SK-N-SH (cell line): Measurements from ENCODE around the gene CNGA3. TPM values are rescaled to one million over a fixed set of nuclear protein-coding genes. Genes with fewer than 3 reads are reported as not detected.

Experiments used
- CTCF ChIA-PET: fragments of 300-600, 350-600 bp; formaldehyde crosslinking; extraction: SDS; loops from one replicate; lab custom pipeline; 2021; lab: Yijun Ruan, JAX
- POLR2A ChIA-PET: fragments of 350-600 bp; sonication (Branson Sonifier 250); formaldehyde crosslinking; extraction: SDS; loops from one replicate; lab custom pipeline; 2020; ENCODE audit warnings: antibody characterized with exemption, inconsistent platforms; lab: Yijun Ruan, JAX
- DNase-seq: peaks from one replicate; pipeline ENCODE4 v3.0.0; 2012
- H2AFZ ChIP-seq: fragments of 200-600 bp; sonication (generic); 2 replicates; pipeline ENCODE4 v1.8.1; 2016; ENCODE audit warnings: antibody characterized with exemption, mild to moderate bottlenecking, low read depth
- H3F3A ChIP-seq: fragments of 200-600 bp; sonication (generic); replicated peaks from 2 replicates; pipeline ENCODE3; 2016; ENCODE audit warnings: antibody characterized with exemption, mild to moderate bottlenecking; ENCODE audit not compliant: insufficient read depth
- H3K27ac ChIP-seq, 2 experiments: fragments of 200-500 bp in 1 of 2; fragments of 200-600 bp in 1 of 2; sonication (Bioruptor generic) in 1 of 2; sonication (generic), shearing (Covaris generic) in 1 of 2; 2 replicates each; pipeline versions ENCODE4 v1.5.1 to v1.6.1; 2014 to 2016; ENCODE audit warnings: low read depth in 2 of 2, inconsistent platforms in 1 of 2, low read length in 1 of 2, mild to moderate bottlenecking in 1 of 2, mixed read lengths in 1 of 2
- H3K27me3 ChIP-seq: fragments of 200-600 bp; sonication (generic), shearing (Covaris generic); 2 replicates; pipeline ENCODE4 v1.6.1; 2016; ENCODE audit warnings: mixed run types; ENCODE audit not compliant: insufficient read depth
- H3K36me3 ChIP-seq, 2 experiments: fragments of 200-500 bp in 1 of 2; fragments of 200-600 bp in 1 of 2; sonication (Bioruptor generic) in 1 of 2; sonication (generic) in 1 of 2; replicated peaks in 1 of 2; 2 replicates each; pipeline versions ENCODE3 to v1.5.1; 2014 to 2016; ENCODE audit warnings: low read length in 1 of 2, mild to moderate bottlenecking in 1 of 2; ENCODE audit not compliant: insufficient read depth in 2 of 2, control insufficient read depth in 1 of 2
- H3K4me1 ChIP-seq, 2 experiments: fragments of 200-500 bp in 1 of 2; fragments of 200-600 bp in 1 of 2; sonication (Bioruptor generic) in 1 of 2; sonication (generic), shearing (Covaris generic) in 1 of 2; 2 replicates each; pipeline versions ENCODE4 v1.5.1 to v1.6.1; 2014 to 2016; ENCODE audit warnings: low read depth in 1 of 2, low read length in 1 of 2, mixed run types in 1 of 2; ENCODE audit not compliant: insufficient read depth in 2 of 2, control insufficient read depth in 1 of 2
- H3K4me2 ChIP-seq: fragments of 200-600 bp; sonication (generic), shearing (Covaris generic); 2 replicates; pipeline ENCODE4 v1.6.1; 2017; ENCODE audit warnings: mixed run types
- H3K4me3 ChIP-seq, 2 experiments: fragments of 200-500 bp in 1 of 2; fragments of 200-600 bp in 1 of 2; sonication (Bioruptor generic) in 1 of 2; sonication (generic), shearing (Covaris generic) in 1 of 2; 2 replicates each; pipeline versions ENCODE4 v1.5.1 to v1.8.1; 2014 to 2016; ENCODE audit warnings: low read depth in 2 of 2, inconsistent platforms in 1 of 2, low read length in 1 of 2, mild to moderate bottlenecking in 1 of 2, mixed read lengths in 1 of 2, moderate library complexity in 1 of 2
- H3K79me2 ChIP-seq: fragments of 200-600 bp; sonication (generic); 2 replicates; pipeline ENCODE4 v1.8.1; 2017; ENCODE audit warnings: mild to moderate bottlenecking; ENCODE audit not compliant: insufficient read depth
- H3K9ac ChIP-seq: fragments of 200-600 bp; sonication (generic); 2 replicates; pipeline ENCODE4 v1.6.1; 2017; ENCODE audit warnings: mixed run types
- H3K9me2 ChIP-seq: fragments of 200-600 bp; sonication (generic); 2 replicates; pipeline ENCODE4 v1.6.1; 2017; ENCODE audit warnings: mixed run types
- H3K9me3 ChIP-seq: fragments of 200-600 bp; sonication (generic); 2 replicates; pipeline ENCODE4 v1.6.1; 2017; ENCODE audit warnings: mixed run types, mild to moderate bottlenecking, moderate library complexity
- H4K20me1 ChIP-seq: fragments of 200-600 bp; sonication (generic); 2 replicates; pipeline ENCODE4 v1.6.1; 2017; ENCODE audit warnings: mild to moderate bottlenecking, mixed run types; ENCODE audit not compliant: insufficient read depth
- CHD2 ChIP-seq: fragments of 150-350 bp; IDR thresholded peaks from 2 replicates; pipeline ENCODE4 v1.6.1; 2018; ENCODE audit warnings: low read length; ENCODE audit not compliant: partially characterized antibody
- CTCF ChIP-seq: fragments of 200-600 bp; sonication (generic); IDR thresholded peaks from 2 replicates; pipeline ENCODE4 v1.6.1; 2017; ENCODE audit warnings: antibody characterized with exemption, mild to moderate bottlenecking, moderate library complexity
- EP300 ChIP-seq, 2 experiments: IDR thresholded peaks; 2 replicates each; pipeline versions ENCODE4 v1.4.0 to v1.6.1; 2012; ENCODE audit warnings: borderline replicate concordance in 1 of 2, low read depth in 1 of 2, low read length in 1 of 2
- FOSL2 ChIP-seq: IDR thresholded peaks from 2 replicates; pipeline ENCODE4 v1.4.0; 2012; ENCODE audit warnings: low read depth, mild to moderate bottlenecking, moderate library complexity, borderline replicate concordance
- FOXJ3 ChIP-seq: sonication (generic); formaldehyde crosslinking; IDR thresholded peaks from 2 replicates; pipeline ENCODE4 v1.5.1; 2020; ENCODE audit warnings: mild to moderate bottlenecking, missing genetic modification reagents
- FOXM1 ChIP-seq: IDR thresholded peaks from 2 replicates; pipeline ENCODE4 v1.4.0; 2012; ENCODE audit warnings: low read depth, mild to moderate bottlenecking
- GATA2 ChIP-seq: sonication (generic); formaldehyde crosslinking; IDR thresholded peaks from 2 replicates; pipeline ENCODE4 v1.5.0; 2020; ENCODE audit warnings: mild to moderate bottlenecking, missing genetic modification reagents
- IRF3 ChIP-seq: fragments of 150-350 bp; IDR thresholded peaks from 2 replicates; pipeline ENCODE4 v1.6.1; 2016; ENCODE audit warnings: mild to moderate bottlenecking, low read depth, low read length
- MEF2A ChIP-seq: IDR thresholded peaks from 2 replicates; pipeline ENCODE4 v1.4.0; 2012; ENCODE audit warnings: low read depth, borderline replicate concordance
- NFIC ChIP-seq: IDR thresholded peaks from 2 replicates; pipeline ENCODE4 v1.4.0; 2012; ENCODE audit warnings: borderline replicate concordance
- NRF1 ChIP-seq: IDR thresholded peaks from 2 replicates; pipeline ENCODE4 v1.6.1; 2012; ENCODE audit warnings: low read depth, mild to moderate bottlenecking, low read length
- RCOR1 ChIP-seq: fragments of 150-350 bp; IDR thresholded peaks from 2 replicates; pipeline ENCODE4 v1.6.1; 2017; ENCODE audit warnings: antibody characterized with exemption, low read length
- REST ChIP-seq: IDR thresholded peaks from 2 replicates; pipeline ENCODE4 v1.6.1; 2012; ENCODE audit warnings: mild to moderate bottlenecking, low read depth, low read length, moderate library complexity
- RXRA ChIP-seq: IDR thresholded peaks from 2 replicates; pipeline ENCODE4 v1.4.0; 2012; ENCODE audit warnings: low read depth, mild to moderate bottlenecking, borderline replicate concordance
- YY1 ChIP-seq: IDR thresholded peaks from 2 replicates; pipeline ENCODE4 v1.4.0; 2012; ENCODE audit warnings: low read depth, mild to moderate bottlenecking
- WGBS: methylation state at CpG from one replicate; pipeline ENCODE4 v1.1.6; 2017; ENCODE audit warnings: low lambda C conversion rate; 5-methylcytosine and 5-hydroxymethylcytosine counted together
- polyA plus RNA-seq, 3 experiments: library from polyadenylated mRNA; depleted of rRNA; stranded (reverse); fragments of >200 nt; gene quantifications; 2 replicates each; pipeline ENCODE4 v1.2.3, GENCODE V29; 2012

CNGA3 gene
- polyA plus RNA-seq, 1 of the 3 experiments (the other 2 are of a cell fraction): not detected

GRCh38 chr2:98388081-98388480 lies 41.8 kb downstream of the CNGA3 start:
- H3K9ac ChIP-seq: no peak overlapping the region
- ChIA-PET CTCF (interaction anchor here (1.3 to 4.9 kb wide), 3 partner anchors 9 to 689 kb away, joined by 3 to 59 read pairs (median 3); no protein-coding TSS in a partner anchor), POLR2A (no interaction called here)
- H2AFZ ChIP-seq: no peak overlapping the region
- WGBS: 62% methylated on average over 15 of the region's 15 CpGs
- H3K4me1 ChIP-seq: peaks cover 0 to 2% of the 10 kb centered on the region in 2 experiments; a peak in 1 of 4 replicates
- H3F3A ChIP-seq: no peaks in the 10 kb centered on the region
- H3K27me3 ChIP-seq: peaks cover 4% of the 10 kb centered on the region; the same call in 1 of the 2 replicates
- no peaks in the 10 kb centered on the region for H3K9me3 ChIP-seq
- no peaks in the 10 kb centered on the region for H4K20me1 ChIP-seq
- no peak overlapping the region for H3K4me2 ChIP-seq
- no peaks in the 10 kb centered on the region for H3K9me2 ChIP-seq
- no peak overlapping the region for H3K4me3 ChIP-seq
- H3K79me2 ChIP-seq: no peaks in the 10 kb centered on the region
- H3K27ac ChIP-seq: no peak overlapping the region
- H3K36me3 ChIP-seq: no peaks in the 10 kb centered on the region
- peak; percentile 1 for DNase-seq
- TF ChIP-seq REST (no peak), RXRA (no peak), FOSL2 (no peak), MEF2A (no peak), FOXJ3 (CRISPR knock-in tag) (no peak), RCOR1 (no peak), YY1 (no peak), GATA2 (CRISPR knock-in tag) (no peak), NRF1 (no peak), CHD2 (no peak), FOXM1 (no peak), NFIC (no peak), IRF3 (no peak), CTCF (no peak), EP300 (IDR thresholded peaks at IDR 0.05; ENCODE audit: borderline replicate concordance in 1 of 2, low read depth in 1 of 2, low read length in 1 of 2) (no peak)
